Activated gamma-delta T cell (primary cell): ENCODE data around the gene DPM3.
"Not testable (repeated sequence)": the region's sequence is repeated elsewhere in the genome, so short reads cannot be mapped to it uniquely, and the experiment has no call there.

Experiments
- DNase-seq: peaks from one replicate; lab custom pipeline; 2025; lab: John Stamatoyannopoulos, UW

Gene DPM3

GRCh38 chr1:155175281-155175926 lies 35.1 kb upstream of the DPM3 start:
- DNase-seq: no peak

- DNase-seq: no peak
Measured at GRCh38 chr1:155174324-155175280, 34.3 kb upstream of the DPM3 start.

- DNase-seq: peak; percentile 25
Measured at GRCh38 chr1:155173478-155174323, 33.4 kb upstream of the DPM3 start, which contains the start of gene TRIM46. Gene TRIM46, plus strand, starts transcription at chr1:155173849. Its CDS starts 118 bp downstream, at chr1:155173967.

- DNase-seq: peak; percentile 75
Measured at GRCh38 chr1:155172732-155173477, 32.6 kb upstream of the DPM3 start, which contains the start of gene KRTCAP2. Gene KRTCAP2, minus strand, starts transcription at chr1:155173304. Its CDS starts 80 bp downstream, at chr1:155173224.

GRCh38 chr1:155171836-155172731 lies 31.8 kb upstream of the DPM3 start:
- no peak for DNase-seq

- no peak for DNase-seq
Measured at GRCh38 chr1:155170806-155171205, 30.5 kb upstream of the DPM3 start.

GRCh38 chr1:155170101-155170785 lies 29.9 kb upstream of the DPM3 start:
- no peak for DNase-seq

GRCh38 chr1:155169541-155169940 lies 29.2 kb upstream of the DPM3 start:
- no peak for DNase-seq

GRCh38 chr1:155168456-155169210 lies 28.3 kb upstream of the DPM3 start:
- no peak for DNase-seq

- DNase-seq: not testable (repeated sequence)
Measured at GRCh38 chr1:155168105-155168445, 27.7 kb upstream of the DPM3 start.

- no peak for DNase-seq
Measured at GRCh38 chr1:155167166-155168104, 27.1 kb upstream of the DPM3 start.

- DNase-seq: no peak
Measured at GRCh38 chr1:155166471-155167165, 26.3 kb upstream of the DPM3 start.

- DNase-seq: no peak
Measured at GRCh38 chr1:155166051-155166470, 25.7 kb upstream of the DPM3 start.

- not testable (repeated sequence) for DNase-seq
Measured at GRCh38 chr1:155164625-155165024, 24.3 kb upstream of the DPM3 start.

GRCh38 chr1:155163785-155164184 lies 23.5 kb upstream of the DPM3 start:
- not testable (repeated sequence) for DNase-seq

- DNase-seq: not testable (repeated sequence)
Measured at GRCh38 chr1:155162631-155163030, 22.3 kb upstream of the DPM3 start.

GRCh38 chr1:155160128-155160527 lies 19.8 kb upstream of the DPM3 start:
- no peak for DNase-seq
